GM19099 (cell line): ENCODE results near the gene HAT1.

Source experiments
- POLR2A ChIP-seq: IDR thresholded peaks from 3 replicates; pipeline ENCODE4 v1.6.1; 2011; ENCODE audit warnings: low read depth; ENCODE audit not compliant: insufficient read length; ENCODE audit errors: extremely low read depth

The HAT1 gene

GRCh38 chr2:171999161-171999560 lies 76.9 kb downstream of the HAT1 start:
- TF ChIP-seq POLR2A = no peak

- TF ChIP-seq POLR2A = peak; percentile 90
Measured at GRCh38 chr2:171999604-172000469, 77.6 kb downstream of the HAT1 start, which contains the start of gene METAP1D. METAP1D (plus strand) TSS chr2:171999953; CDS start chr2:171999970, 17 bp downstream.

GRCh38 chr2:172000696-172001361 lies 78.6 kb downstream of the HAT1 start:
- no peak for TF ChIP-seq POLR2A

DNA sequence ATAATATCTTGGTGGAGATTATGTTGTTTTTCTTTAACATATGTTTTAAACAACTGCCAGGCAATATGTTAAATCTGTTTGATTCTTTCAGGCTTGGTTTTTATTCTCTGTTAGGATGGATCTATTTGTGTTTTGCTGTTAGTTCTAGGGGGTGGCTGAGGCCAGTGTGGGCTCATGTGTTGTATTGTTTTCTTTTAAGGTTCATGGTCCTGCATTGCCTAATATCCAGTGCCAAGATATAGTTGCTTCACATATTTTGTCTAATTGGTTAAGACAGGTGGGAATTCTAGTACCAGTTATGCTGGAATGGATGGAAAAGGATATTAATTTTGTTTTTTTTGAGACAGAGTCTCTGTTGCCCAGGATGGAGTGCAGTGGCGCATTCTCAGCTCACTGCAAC lies 85.1 kb downstream of the HAT1 start:
- no peak for TF ChIP-seq POLR2A

DNA sequence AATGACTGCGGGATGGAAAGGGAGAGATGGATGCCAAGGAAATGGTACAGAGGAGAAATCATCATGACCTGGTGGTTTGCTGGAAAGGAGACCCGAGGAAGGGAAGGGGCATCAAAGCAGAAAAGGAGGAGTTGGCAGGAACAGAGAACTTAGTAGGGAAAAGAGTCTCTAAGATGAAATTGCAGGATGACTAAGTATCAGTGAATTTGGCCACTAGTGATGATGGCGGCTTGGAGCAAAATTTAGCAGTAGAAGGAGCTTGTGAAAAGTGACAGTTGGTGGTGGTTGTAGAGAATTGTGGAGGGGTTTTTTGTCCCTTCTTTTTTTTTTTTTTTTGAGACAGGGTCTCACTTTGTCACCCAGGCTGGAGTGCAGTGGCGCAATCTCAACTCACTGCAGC lies 87.6 kb downstream of the HAT1 start:
- no peak for TF ChIP-seq POLR2A

DNA sequence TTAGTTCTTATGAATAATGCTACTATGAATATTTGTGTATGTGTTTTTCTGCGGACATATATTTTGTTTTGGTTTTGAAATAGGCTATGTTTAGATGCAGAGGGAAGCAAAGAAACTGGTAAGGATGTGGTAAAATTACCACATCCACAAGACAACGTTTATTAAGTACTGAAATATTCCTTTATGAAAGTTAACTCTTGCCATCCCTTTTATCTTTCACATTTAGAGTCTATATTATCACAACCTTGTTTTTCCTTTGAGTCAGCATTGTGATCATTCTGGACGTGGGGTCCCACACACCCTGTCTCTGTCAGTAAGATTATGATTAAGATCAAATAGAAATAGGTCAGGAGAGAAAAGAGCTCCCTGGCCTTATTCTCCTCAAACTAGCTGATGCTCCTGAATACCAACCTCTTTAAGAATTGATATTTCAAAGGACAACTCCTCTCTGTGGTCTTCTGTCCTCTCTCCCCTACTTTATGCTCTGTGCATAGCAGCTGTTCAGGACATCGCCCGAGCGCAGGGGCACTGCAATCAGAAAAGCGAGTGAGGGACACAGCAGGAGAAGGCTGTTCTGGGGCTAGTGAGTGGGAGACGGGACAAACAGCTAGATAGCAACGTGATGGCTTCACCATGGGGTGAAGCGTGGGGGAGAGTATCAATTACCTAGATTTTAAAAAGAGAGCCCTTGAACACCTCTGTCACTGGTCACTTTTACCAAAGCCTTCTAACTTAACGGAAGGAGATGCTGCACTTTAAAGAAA lies 89.7 kb downstream of the HAT1 start:
- TF ChIP-seq POLR2A = no peak

DNA sequence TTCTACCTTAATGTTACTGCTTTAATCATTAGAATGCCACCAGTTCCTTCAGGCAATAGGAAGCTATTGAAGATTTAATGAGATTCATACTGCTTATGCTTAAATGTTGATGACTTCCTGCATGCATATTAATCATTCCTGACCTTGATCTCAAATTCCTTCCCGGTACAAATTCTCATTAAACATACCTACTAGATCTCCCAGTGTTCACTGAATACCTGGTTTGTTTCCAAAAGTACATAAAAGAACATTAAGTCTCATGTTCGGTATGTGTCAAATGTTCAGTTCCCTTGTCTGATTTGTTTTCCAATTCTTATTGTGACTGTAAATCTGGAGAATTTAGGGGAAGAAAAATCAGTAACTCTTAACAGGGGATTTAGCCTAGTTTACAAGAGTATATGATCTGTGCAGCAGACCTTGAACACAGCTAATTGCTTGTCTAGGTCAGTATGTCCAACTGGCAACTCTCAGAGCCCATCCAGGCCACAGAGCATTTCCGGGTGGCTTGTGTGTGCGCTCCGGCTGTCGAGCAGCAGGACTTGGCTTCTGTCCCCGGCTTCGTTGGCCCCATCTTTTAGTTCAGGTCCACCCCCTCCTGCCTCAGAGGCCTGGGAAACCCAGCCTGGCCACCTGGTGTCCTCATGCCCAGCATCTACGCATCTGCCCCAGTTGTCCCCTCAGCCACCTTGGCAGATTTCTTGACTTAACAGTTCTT lies 90.6 kb downstream of the HAT1 start:
- TF ChIP-seq POLR2A = no peak

GRCh38 chr2:172013396-172013795 lies 91.1 kb downstream of the HAT1 start:
- TF ChIP-seq POLR2A = no peak

DNA sequence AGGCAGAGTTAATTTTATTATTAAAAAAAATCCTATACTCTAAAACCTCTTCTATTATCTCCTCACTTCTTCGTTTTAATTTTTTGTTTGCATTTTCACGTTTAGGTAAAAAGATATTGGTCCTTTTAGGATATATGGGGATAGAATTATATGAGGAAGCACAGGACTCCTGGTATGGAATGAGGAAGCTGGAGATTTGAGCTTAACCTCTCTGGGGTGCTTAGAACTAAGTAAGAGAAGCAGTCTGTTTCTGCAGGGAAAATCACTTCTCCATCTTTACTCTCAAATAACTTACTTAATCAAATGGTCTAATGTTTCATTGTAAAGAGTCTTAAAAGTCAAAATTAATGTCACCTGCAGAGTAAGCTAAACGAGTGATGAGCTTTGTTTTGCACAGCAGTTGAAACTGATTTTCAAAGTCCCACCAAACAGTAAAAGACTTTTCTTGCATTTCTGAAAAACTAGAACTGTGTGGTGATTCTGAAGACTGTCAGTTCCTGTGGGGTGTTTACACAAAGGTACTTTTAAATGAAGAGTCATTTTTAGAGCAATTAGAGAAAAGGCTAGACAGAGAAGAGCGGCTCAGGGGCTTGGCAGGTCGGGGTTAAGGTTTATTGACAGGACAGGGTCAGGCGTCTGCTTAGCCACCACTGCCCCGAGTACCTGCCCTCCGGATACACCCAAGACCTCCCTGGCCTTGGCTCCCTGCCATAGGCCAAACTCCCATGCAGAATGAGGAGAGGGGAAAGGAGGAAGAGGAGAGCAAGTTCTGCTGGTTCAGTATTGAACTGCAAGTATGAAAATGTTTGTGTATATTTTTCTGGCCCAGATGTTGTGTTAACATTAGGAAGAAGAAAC lies 99.0 kb downstream of the HAT1 start:
- no peak for TF ChIP-seq POLR2A

- no peak for TF ChIP-seq POLR2A
Measured at GRCh38 chr2:172021955-172022354, 99.7 kb downstream of the HAT1 start.

- no peak for TF ChIP-seq POLR2A
Measured at GRCh38 chr2:172031536-172031935, 109.3 kb downstream of the HAT1 start.
